ENCODE results near the gene PTPRD. TPM values are rescaled to one million over a fixed set of nuclear protein-coding genes. Genes with fewer than 3 reads are reported as not detected.

The PTPRD gene
- total RNA-seq, 2 experiments from 2014 or later: not detected

GRCh38 chr9:10260501-10260900 is 352.3 kb downstream of the PTPRD start:
- Mint-ChIP-seq H3K36me3 (ENCODE audit: low read depth) (no peaks in the 10 kb centered on the region), H3K27ac (no peak overlapping the region), H3K27me3 (no peaks in the 10 kb centered on the region), H3K9me3 (ENCODE audit: low read depth) (peaks cover 10% of the 10 kb centered on the region), H3K4me1 (no peaks in the 10 kb centered on the region), H3K4me3 (no peak overlapping the region)
- ATAC-seq: no peak
- intact Hi-C loops (cut with DNase I, micrococcal nuclease): no loop called here
- no peak for DNase-seq
- ChIA-PET CTCF (no interaction called here), POLR2A (interaction anchor here (0.5 kb wide), 1 partner anchor 285 kb away, joined by 3 read pairs; no protein-coding TSS in a partner anchor)

GRCh38 chr9:10259668-10260067 is 353.1 kb downstream of the PTPRD start:
- Mint-ChIP-seq H3K4me3 (no peak overlapping the region), H3K27me3 (no peaks in the 10 kb centered on the region), H3K27ac (no peak overlapping the region), H3K36me3 (ENCODE audit: low read depth) (no peaks in the 10 kb centered on the region), H3K9me3 (ENCODE audit: low read depth) (peaks cover 12% of the 10 kb centered on the region), H3K4me1 (no peaks in the 10 kb centered on the region)
- POLR2A ChIA-PET: no interaction called here
- DNase-seq (no peak), ATAC-seq (no peak)
- intact Hi-C loops (cut with DNase I, micrococcal nuclease): no loop called here
- CTCF ChIA-PET: no interaction called here

GRCh38 chr9:10255758-10256157 is 357.0 kb downstream of the PTPRD start:
- Mint-ChIP-seq H3K27ac (no peak overlapping the region), H3K36me3 (ENCODE audit: low read depth) (no peaks in the 10 kb centered on the region), H3K27me3 (no peaks in the 10 kb centered on the region), H3K9me3 (ENCODE audit: low read depth) (peaks cover 8% of the 10 kb centered on the region), H3K4me1 (no peaks in the 10 kb centered on the region), H3K4me3 (no peak overlapping the region)
- intact Hi-C loops (cut with DNase I, micrococcal nuclease): no loop called here
- ChIA-PET CTCF (no interaction called here), POLR2A (no interaction called here)
- ATAC-seq (no peak), DNase-seq (no peak)

DNA sequence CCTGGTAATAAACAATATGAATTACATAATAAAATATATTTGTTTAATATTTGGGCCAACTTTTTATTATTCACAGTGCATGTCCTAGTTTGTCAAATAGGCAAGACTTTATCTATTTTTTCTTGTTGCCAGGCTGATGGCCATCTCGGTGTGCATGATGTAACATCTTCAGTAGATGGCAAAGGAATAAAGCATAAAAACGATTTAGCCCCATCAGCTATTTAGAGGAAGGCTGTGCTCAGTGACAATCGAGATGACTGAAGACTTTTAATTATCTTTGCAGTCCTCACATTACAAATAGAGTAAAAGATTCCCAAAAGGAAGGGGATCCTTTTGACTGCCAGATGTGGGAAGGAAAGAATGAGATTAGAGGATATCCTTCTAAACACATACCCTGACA is 358.5 kb downstream of the PTPRD start:
- DNase-seq: no peak
- intact Hi-C loops (cut with DNase I, micrococcal nuclease): no loop called here
- ChIA-PET CTCF (no interaction called here), POLR2A (no interaction called here)
- peaks cover 6% of the 10 kb centered on the region for H3K9me3 Mint-ChIP-seq (ENCODE audit: low read depth)
- H3K27me3 Mint-ChIP-seq: no peaks in the 10 kb centered on the region
- H3K4me3 Mint-ChIP-seq: no peak overlapping the region
- no peaks in the 10 kb centered on the region for H3K4me1 Mint-ChIP-seq
- ATAC-seq: no peak
- H3K27ac Mint-ChIP-seq: no peak overlapping the region
- H3K36me3 Mint-ChIP-seq (ENCODE audit: low read depth): no peaks in the 10 kb centered on the region

DNA sequence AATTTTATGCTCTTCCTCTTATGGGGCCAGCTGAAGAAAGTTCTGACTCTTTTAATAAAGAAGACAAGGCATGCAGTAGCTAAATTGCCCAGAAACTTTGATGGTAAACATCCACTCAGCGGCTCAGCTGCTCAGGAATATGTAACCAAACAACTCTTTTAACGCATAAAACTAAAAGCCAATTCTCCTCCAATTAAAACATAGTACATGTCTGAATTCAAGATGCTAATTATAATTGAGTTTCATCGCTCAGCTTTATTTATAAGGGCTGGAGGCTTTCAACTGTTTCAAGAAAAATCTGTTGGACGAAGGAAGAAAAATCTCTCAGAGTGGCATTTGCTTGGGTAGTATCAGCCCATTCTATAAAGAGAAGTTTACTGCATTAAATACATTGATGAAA is 359.5 kb downstream of the PTPRD start:
- no peak overlapping the region for H3K27ac Mint-ChIP-seq
- DNase-seq (no peak), ATAC-seq (no peak)
- no peaks in the 10 kb centered on the region for H3K36me3 Mint-ChIP-seq (ENCODE audit: low read depth)
- intact Hi-C loops (cut with DNase I, micrococcal nuclease): no loop called here
- H3K9me3 Mint-ChIP-seq (ENCODE audit: low read depth): peaks cover 6% of the 10 kb centered on the region
- POLR2A ChIA-PET: no interaction called here
- CTCF ChIA-PET: no interaction called here
- no peaks in the 10 kb centered on the region for H3K4me1 Mint-ChIP-seq
- no peaks in the 10 kb centered on the region for H3K27me3 Mint-ChIP-seq
- no peak overlapping the region for H3K4me3 Mint-ChIP-seq

DNA sequence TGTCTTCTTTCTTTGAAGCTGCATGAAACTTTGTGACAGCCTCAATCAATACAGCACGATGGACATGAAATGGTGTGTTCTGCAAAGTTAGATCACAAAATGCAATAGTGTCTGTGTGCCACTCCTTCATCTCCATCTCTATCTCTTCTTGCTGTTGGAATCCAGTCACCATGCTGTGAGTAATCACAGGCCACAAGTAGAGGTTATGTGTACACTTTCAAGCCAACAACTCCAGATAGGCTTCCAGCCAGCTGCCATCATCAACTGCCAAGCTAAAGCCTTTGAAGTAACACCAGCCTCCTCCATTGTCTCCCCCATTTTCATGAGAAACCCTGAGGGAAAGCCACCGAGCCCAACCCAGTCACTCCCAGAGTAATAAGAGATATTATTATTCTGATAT is 360.6 kb downstream of the PTPRD start:
- no peak overlapping the region for H3K27ac Mint-ChIP-seq
- H3K9me3 Mint-ChIP-seq (ENCODE audit: low read depth): peaks cover 6% of the 10 kb centered on the region
- ChIA-PET CTCF (no interaction called here), POLR2A (no interaction called here)
- intact Hi-C loops (cut with DNase I, micrococcal nuclease): no loop called here
- DNase-seq (no peak), ATAC-seq (no peak)
- no peaks in the 10 kb centered on the region for H3K27me3 Mint-ChIP-seq
- no peak overlapping the region for H3K4me3 Mint-ChIP-seq
- H3K36me3 Mint-ChIP-seq (ENCODE audit: low read depth): no peaks in the 10 kb centered on the region
- H3K4me1 Mint-ChIP-seq: no peaks in the 10 kb centered on the region

GRCh38 chr9:10251490-10251889 is 361.3 kb downstream of the PTPRD start:
- Mint-ChIP-seq H3K4me3 (no peak overlapping the region), H3K36me3 (ENCODE audit: low read depth) (no peaks in the 10 kb centered on the region), H3K27ac (no peak overlapping the region), H3K4me1 (no peaks in the 10 kb centered on the region), H3K27me3 (no peaks in the 10 kb centered on the region), H3K9me3 (ENCODE audit: low read depth) (peaks cover 6% of the 10 kb centered on the region)
- DNase-seq: no peak
- intact Hi-C loops (cut with DNase I, micrococcal nuclease): no loop called here
- ChIA-PET POLR2A (no interaction called here), CTCF (no interaction called here)
- no peak for ATAC-seq

- ChIA-PET CTCF (interaction anchor here (0.6 kb wide), 1 partner anchor 9 kb away, joined by 4 read pairs; no protein-coding TSS in a partner anchor), POLR2A (no interaction called here)
- no peak for DNase-seq
- Mint-ChIP-seq H3K27me3 (no peaks in the 10 kb centered on the region), H3K4me1 (no peaks in the 10 kb centered on the region), H3K9me3 (ENCODE audit: low read depth) (peaks cover 6% of the 10 kb centered on the region), H3K4me3 (no peak overlapping the region), H3K27ac (no peak overlapping the region), H3K36me3 (ENCODE audit: low read depth) (no peaks in the 10 kb centered on the region)
- intact Hi-C loops (cut with DNase I, micrococcal nuclease): no loop called here
- ATAC-seq: no peak
Observed at GRCh38 chr9:10250219-10250618, 362.6 kb downstream of the PTPRD start.

- ChIA-PET CTCF (no interaction called here), POLR2A (no interaction called here)
- ATAC-seq (no peak), DNase-seq (no peak)
- H3K4me1 Mint-ChIP-seq: no peaks in the 10 kb centered on the region
- H3K4me3 Mint-ChIP-seq: no peak overlapping the region
- H3K27ac Mint-ChIP-seq: no peak overlapping the region
- no peaks in the 10 kb centered on the region for H3K27me3 Mint-ChIP-seq
- peaks cover 7% of the 10 kb centered on the region for H3K9me3 Mint-ChIP-seq (ENCODE audit: low read depth)
- intact Hi-C loops (cut with DNase I, micrococcal nuclease): no loop called here
- no peaks in the 10 kb centered on the region for H3K36me3 Mint-ChIP-seq (ENCODE audit: low read depth)
Observed at GRCh38 chr9:10248890-10249289, 363.9 kb downstream of the PTPRD start.

GRCh38 chr9:10242255-10242654 is 370.5 kb downstream of the PTPRD start:
- intact Hi-C loops (cut with DNase I, micrococcal nuclease): no loop called here
- ATAC-seq: no peak
- Mint-ChIP-seq H3K36me3 (ENCODE audit: low read depth) (no peaks in the 10 kb centered on the region), H3K27me3 (no peaks in the 10 kb centered on the region), H3K27ac (no peak overlapping the region), H3K4me3 (no peak overlapping the region), H3K9me3 (ENCODE audit: low read depth) (peaks cover 16% of the 10 kb centered on the region), H3K4me1 (no peaks in the 10 kb centered on the region)
- CTCF ChIA-PET: interaction anchor here (0.7 to 1.0 kb wide), 2 partner anchors 12 to 133 kb away, joined by 3 read pairs; no protein-coding TSS in a partner anchor
- DNase-seq: no peak
- POLR2A ChIA-PET: no interaction called here

GRCh38 chr9:10238087-10238486 is 374.7 kb downstream of the PTPRD start:
- Mint-ChIP-seq H3K36me3 (ENCODE audit: low read depth) (no peaks in the 10 kb centered on the region), H3K4me3 (no peak overlapping the region), H3K9me3 (ENCODE audit: low read depth) (peaks cover 7% of the 10 kb centered on the region), H3K27me3 (no peaks in the 10 kb centered on the region), H3K4me1 (no peaks in the 10 kb centered on the region), H3K27ac (no peak overlapping the region)
- ChIA-PET POLR2A (no interaction called here), CTCF (no interaction called here)
- intact Hi-C loops (cut with DNase I, micrococcal nuclease): no loop called here
- ATAC-seq: no peak
- DNase-seq: no peak

DNA sequence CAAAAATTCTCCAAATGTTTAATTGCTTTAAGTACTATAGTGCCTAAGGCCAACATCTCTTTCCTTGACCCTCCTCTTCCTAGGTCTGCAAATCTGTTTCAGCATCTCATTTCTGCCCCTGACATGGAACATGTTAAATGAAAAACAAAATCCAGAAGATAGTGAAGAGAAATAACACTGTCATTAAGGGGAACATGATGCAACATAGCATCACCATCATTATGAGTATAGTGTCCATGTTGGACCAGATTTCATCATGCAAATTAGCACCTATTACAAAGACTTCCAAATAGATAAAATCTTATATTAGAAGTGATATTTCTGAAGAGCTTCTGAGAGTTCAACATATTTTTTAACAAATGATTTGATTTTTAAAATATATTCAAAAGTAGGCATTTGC is 375.2 kb downstream of the PTPRD start:
- no peak for ATAC-seq
- Mint-ChIP-seq H3K4me1 (no peaks in the 10 kb centered on the region), H3K27ac (no peak overlapping the region), H3K9me3 (ENCODE audit: low read depth) (peaks cover 7% of the 10 kb centered on the region), H3K27me3 (no peaks in the 10 kb centered on the region), H3K36me3 (ENCODE audit: low read depth) (no peaks in the 10 kb centered on the region), H3K4me3 (no peak overlapping the region)
- POLR2A ChIA-PET: no interaction called here
- intact Hi-C loops (cut with DNase I, micrococcal nuclease): no loop called here
- DNase-seq: no peak
- CTCF ChIA-PET: no interaction called here

DNA sequence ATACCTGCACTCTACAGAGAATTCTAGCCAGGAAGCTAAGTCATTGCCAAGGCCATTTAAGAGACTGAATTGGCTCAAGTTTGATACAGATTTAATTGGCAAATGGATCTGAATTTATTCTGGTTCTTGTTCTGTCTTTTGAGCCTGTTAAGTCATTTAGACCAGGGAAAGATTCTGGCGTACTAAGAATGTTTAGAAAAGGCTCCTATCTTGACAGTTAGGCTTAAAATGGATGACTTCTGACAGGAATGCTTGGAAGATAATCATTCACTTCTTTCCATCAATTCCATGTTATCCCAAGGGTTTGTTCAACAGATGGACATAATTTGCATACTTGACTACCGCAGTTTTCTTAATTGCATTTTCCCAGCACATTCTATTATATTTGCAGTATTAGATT is 376.6 kb downstream of the PTPRD start:
- intact Hi-C loops (cut with DNase I, micrococcal nuclease): no loop called here
- Mint-ChIP-seq H3K9me3 (ENCODE audit: low read depth) (peaks cover 7% of the 10 kb centered on the region), H3K4me3 (no peak overlapping the region), H3K27me3 (no peaks in the 10 kb centered on the region), H3K4me1 (no peaks in the 10 kb centered on the region), H3K27ac (no peak overlapping the region), H3K36me3 (ENCODE audit: low read depth) (no peaks in the 10 kb centered on the region)
- DNase-seq (no peak), ATAC-seq (no peak)
- ChIA-PET POLR2A (no interaction called here), CTCF (no interaction called here)

Data from activated CD4-positive, alpha-beta T cell treated with anti-CD3 and anti-CD28 coated beads for 36 hours (primary cell).